ENCODE data around the gene HS3ST5. TPM values are rescaled to one million over a fixed set of nuclear protein-coding genes. Genes with fewer than 3 reads are reported as not detected.

Gene HS3ST5
- total RNA-seq, 4 donors from 2014 or later = not detected

DNA sequence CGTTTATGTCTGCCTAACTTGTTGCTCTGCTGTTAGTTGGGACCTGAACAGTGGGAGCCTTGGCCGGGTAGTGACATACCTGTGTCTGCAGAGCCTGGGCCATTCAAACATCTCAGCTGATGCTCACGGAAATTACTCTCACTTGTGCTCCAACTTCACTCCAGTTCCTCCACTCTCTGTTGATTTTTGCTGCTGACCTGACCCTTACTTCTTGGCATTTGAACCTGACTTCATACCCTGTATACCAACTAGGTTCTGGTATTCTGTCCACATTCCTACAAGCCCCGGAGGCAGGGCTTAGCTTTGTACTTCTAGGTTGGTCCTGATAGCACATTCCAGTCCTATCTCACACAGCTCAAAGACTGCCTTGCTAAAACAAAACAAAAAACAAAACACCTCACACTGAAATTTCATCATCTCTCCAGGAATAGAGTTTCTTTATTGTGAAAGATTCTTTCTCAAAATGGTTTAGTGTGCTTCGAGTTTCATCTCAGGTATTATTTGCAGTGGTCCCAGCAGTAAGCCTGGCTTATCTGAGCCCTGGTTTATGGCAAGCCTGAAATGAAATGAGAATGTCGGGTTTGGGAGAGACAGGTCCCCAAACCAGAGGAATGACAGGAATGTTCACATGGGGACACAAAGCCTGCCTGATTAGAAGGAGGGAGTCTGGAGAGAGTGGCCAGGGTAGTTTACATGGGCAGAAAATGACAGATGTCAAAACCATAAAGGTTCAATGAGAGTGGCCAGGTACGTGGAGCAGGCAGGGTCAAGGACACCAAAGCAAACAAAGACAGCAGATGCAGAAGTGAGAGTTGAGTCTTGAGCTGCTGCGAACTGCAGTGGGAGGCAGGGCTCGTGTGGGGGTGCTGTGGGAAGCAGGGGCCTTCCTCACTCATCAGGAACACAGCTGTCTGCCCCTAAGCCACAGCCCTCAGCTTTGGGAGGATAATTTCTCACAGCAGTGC, 197.7 kb downstream of the HS3ST5 start:
- no peak for DNase-seq (ENCODE audit: low spot score in 2 of 2)
- H3K4me3 ChIP-seq (ENCODE audit: low read depth, poor library complexity, severe bottlenecking) = no peak overlapping the region
- TF ChIP-seq, protein P1, sequence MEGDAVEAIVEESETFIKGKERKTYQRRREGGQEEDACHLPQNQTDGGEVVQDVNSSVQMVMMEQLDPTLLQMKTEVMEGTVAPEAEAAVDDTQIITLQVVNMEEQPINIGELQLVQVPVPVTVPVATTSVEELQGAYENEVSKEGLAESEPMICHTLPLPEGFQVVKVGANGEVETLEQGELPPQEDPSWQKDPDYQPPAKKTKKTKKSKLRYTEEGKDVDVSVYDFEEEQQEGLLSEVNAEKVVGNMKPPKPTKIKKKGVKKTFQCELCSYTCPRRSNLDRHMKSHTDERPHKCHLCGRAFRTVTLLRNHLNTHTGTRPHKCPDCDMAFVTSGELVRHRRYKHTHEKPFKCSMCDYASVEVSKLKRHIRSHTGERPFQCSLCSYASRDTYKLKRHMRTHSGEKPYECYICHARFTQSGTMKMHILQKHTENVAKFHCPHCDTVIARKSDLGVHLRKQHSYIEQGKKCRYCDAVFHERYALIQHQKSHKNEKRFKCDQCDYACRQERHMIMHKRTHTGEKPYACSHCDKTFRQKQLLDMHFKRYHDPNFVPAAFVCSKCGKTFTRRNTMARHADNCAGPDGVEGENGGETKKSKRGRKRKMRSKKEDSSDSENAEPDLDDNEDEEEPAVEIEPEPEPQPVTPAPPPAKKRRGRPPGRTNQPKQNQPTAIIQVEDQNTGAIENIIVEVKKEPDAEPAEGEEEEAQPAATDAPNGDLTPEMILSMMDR (IDR thresholded peaks at IDR 0.05) = no peak
- TF ChIP-seq POLR2A (IDR thresholded peaks at IDR 0.05) = no peak
- 48 to 56% methylated on average over 9 of the region's 9 CpGs for WGBS, 2 donors
- intact Hi-C loops (cut with DNase I; ENCODE audit: low total_unique reads) = no loop called here

DNA sequence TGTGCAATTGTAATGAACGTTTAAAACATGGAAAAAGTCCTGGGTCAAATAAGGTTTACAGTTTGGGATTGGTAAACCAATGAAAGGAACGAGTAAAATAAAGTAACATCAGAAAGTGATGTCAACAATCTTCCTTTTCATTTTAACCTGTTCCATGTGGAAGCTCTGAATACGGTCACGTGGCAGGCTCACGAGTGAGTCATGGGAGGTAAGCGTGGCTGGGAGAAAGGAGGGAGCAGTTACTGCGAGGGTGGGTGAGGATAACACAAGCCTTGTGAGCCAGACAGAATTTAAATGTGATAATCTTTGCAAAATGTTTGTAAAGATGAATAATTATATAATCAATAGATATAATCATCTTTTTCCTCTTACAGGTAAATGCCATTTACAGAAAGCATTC, 200.6 kb downstream of the HS3ST5 start:
- TF ChIP-seq, protein P1 (IDR thresholded peaks at IDR 0.05) = no peak
- TF ChIP-seq POLR2A (IDR thresholded peaks at IDR 0.05) = no peak

DNA sequence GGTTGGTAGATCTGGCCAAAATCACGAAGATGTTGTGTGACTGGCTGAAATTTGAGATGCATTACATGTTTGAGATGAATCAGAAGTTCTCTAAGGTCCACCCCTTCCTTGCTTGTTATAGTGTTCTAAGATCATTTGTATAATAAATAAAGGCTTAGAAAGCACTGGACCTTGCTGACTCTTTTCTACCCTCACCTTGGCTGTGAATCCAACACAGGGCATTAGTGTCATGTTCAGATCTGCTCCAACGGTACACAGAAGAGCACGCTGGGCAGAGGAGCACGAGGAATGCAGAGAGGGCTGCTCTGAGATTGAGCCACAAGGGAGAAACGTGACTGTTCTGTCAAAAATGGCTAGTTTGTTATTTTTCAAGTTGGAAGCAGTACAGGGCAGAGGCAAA, 202.4 kb downstream of the HS3ST5 start:
- no peak overlapping the region for H3K4me3 ChIP-seq (ENCODE audit: low read depth, poor library complexity, severe bottlenecking)
- TF ChIP-seq, protein P1 (IDR thresholded peaks at IDR 0.05) = no peak
- TF ChIP-seq POLR2A (IDR thresholded peaks at IDR 0.05) = no peak
- DNase-seq (ENCODE audit: low spot score in 2 of 2) = no peak
- WGBS, 2 donors = 46 to 48% methylated on average over 5 of the region's 5 CpGs
- intact Hi-C loops (cut with DNase I; ENCODE audit: low total_unique reads) = no loop called here

More for the DNA sequence above, 200.6 kb downstream of the HS3ST5 start:
- WGBS, 2 donors = 58 to 72% methylated on average over 7 of the region's 7 CpGs
- no peak overlapping the region for H3K4me3 ChIP-seq (ENCODE audit: low read depth, poor library complexity, severe bottlenecking)
- intact Hi-C loops (cut with DNase I; ENCODE audit: low total_unique reads) = no loop called here
- no peak for DNase-seq (ENCODE audit: low spot score in 2 of 2)

DNA sequence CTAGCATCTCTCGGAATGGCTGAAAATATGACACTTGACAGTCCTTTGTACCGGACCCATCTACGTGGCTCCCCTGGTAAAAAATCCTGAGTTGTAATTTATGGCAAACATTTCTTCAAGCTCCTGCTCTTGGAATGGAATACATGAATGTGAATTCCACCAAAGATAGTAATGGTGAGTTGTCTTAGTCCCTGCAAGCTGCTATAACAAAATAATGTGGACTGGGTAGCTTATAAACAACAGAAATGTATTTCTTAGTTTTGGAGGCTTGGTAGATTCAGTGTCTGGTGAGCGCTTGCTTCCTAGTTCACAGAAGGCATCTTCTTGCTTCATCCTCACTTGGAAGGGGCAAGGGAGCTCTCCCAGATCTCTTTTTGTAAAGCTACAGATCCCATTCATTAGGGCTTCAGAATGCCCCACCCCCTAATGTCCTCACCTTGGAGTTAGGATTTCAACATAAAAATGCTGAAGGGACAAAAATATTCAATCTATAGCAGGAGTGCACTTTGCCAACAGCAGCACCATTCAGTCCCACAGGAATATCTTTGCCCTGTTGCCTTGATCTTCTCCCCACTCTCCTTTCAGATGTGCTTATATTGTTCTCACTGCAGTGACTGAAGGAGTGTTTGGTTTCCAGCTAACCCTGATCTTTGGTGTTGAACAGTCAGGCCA, 204.1 kb downstream of the HS3ST5 start:
- intact Hi-C loops (cut with DNase I; ENCODE audit: low total_unique reads) = no loop called here
- WGBS, 2 donors = 96 to 98% methylated on average over 4 of the region's 4 CpGs
- TF ChIP-seq, protein P1 (IDR thresholded peaks at IDR 0.05) = no peak
- no peak for TF ChIP-seq POLR2A (IDR thresholded peaks at IDR 0.05)
- DNase-seq (ENCODE audit: low spot score in 2 of 2) = no peak
- no peak overlapping the region for H3K4me3 ChIP-seq (ENCODE audit: low read depth, poor library complexity, severe bottlenecking)

DNA sequence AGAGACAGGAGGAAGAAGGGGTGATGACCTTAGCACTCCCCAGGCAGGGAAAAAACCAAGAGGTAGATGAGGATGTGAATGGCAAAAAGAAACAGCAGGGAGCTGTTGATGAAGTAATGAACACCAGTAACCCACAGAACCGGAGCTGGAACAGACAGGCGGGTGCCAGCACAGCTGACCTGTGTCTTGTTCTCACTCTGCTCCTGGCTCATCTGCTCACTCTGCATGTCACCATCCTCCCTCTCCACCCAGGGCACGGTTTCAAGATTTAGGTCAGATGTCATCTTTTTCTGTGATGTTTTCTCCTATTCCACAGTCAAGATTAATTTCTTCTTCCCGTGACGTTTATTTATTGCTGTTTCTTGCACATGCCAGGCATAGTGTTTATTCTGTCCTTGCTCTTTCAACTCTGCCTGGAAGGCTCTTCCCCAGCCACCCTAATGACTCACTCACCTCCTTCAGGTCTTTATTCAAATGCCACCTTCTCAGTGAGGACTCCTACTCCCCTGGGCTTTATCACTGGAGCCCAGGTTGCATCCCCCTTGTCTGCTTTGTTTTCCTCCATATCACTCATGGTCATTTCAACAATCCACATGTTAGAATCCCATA, 207.4 kb downstream of the HS3ST5 start:
- no peak for DNase-seq (ENCODE audit: low spot score in 2 of 2)
- no peak for TF ChIP-seq POLR2A (IDR thresholded peaks at IDR 0.05)
- TF ChIP-seq, protein P1 (IDR thresholded peaks at IDR 0.05) = no peak
- WGBS, 2 donors = 31 to 33% methylated on average over 5 of the region's 5 CpGs
- no peak overlapping the region for H3K4me3 ChIP-seq (ENCODE audit: low read depth, poor library complexity, severe bottlenecking)
- intact Hi-C loops (cut with DNase I; ENCODE audit: low total_unique reads) = no loop called here
